AG08396 (cell line): Measurements from ENCODE around the gene RHO.

Experiments
- DNase-seq: peaks from one replicate; pipeline ENCODE4 v3.0.0; 2012; ENCODE audit warnings: low spot score, mixed read lengths

Gene RHO

GRCh38 chr3:129579991-129580390 lies 51.6 kb downstream of the RHO start:
- no peak for DNase-seq

DNA sequence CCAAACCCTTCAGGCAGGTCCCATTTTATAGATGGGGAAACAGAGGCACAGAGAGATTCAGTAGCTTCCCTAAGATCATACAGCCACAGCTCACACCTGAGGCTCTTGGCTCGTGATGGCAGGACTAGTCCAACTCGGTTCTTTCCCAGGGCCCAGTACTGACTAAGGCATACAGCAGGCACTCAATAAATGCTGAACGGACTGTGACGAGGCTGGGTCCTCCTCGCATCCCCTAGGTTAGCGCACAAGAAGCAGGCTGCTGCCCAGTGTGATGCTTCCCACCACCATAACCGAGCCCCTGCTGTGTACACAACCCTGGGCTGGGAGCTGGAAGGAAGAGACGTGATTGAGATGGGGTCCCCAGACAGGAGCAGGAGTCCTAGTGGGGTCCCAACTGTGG lies 53.2 kb downstream of the RHO start:
- DNase-seq, result no peak

DNA sequence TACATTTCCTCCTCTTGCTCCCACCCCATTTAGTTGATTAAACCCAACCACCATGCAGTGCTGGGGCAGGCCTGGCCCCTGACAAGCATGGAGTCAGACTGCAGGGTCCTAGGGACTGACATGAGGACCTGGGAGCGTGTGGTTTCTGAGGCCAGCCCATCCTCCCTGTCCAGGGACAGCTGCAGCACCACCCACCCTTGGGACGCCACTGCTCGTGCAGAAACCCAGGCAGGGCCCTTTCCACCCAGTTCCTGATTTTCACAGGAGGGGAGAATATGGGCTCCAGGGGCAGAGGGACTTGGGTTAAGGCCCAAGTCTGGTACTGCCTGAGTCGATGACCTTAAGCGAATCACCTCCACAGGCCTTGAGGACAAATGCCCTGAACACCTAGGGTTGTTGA lies 54.4 kb downstream of the RHO start:
- DNase-seq, result no peak

- no peak for DNase-seq
Measured at GRCh38 chr3:129583289-129583688, 54.9 kb downstream of the RHO start.

DNA sequence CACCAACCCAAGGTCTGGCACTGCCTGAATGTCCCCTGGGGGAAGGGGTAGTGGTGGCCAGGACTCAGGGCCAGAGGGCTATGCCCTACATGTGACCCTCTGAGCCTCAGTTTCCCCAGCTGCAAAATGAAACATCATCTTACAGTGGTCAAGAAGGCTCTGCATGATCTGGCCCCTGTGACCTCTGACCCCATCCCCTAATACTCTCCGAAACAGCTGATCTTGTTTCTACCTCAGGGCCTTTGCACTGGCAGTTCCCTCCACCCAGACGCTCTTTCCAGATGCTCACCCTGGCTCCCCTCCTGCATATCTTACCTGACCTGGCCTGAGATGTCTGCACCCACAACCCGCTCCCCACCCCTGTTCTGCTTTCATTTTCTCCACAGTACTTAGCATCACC lies 56.2 kb downstream of the RHO start:
- no peak for DNase-seq
